Cerebellar cortex (tissue), 1 donor: ENCODE measurements around the gene PCDHGB6.
"Not testable (repeated sequence)": the region's sequence is repeated elsewhere in the genome, so short reads cannot be mapped to it uniquely, and the experiment has no call there.

Experiments
- DNase-seq: peaks from one replicate; pipeline ENCODE4 v3.0.0-alpha.2; 2015; ENCODE audit warnings: low spot score

Gene PCDHGB6

GRCh38 chr5:141388661-141389060, 19.2 kb upstream of the PCDHGB6 start:
- DNase-seq, result no peak

GRCh38 chr5:141389153-141390042, 18.4 kb upstream of the PCDHGB6 start:
- DNase-seq, result no peak

GRCh38 chr5:141392429-141393198, 15.2 kb upstream of the PCDHGB6 start, which contains the start of gene PCDHGA8:
PCDHGA8 (plus strand) TSS chr5:141392633; CDS start chr5:141392814, 181 bp downstream.
- no peak for DNase-seq

GRCh38 chr5:141393267-141393666, 14.6 kb upstream of the PCDHGB6 start:
- no peak for DNase-seq

GRCh38 chr5:141394401-141395187, 13.2 kb upstream of the PCDHGB6 start:
- not testable (repeated sequence) for DNase-seq

GRCh38 chr5:141397756-141398551, 9.9 kb upstream of the PCDHGB6 start, which contains the start of gene PCDHGB5:
PCDHGB5 (plus strand) TSS chr5:141397947; CDS start chr5:141398128, 181 bp downstream.
- DNase-seq, result not testable (repeated sequence)

GRCh38 chr5:141398608-141399007, 9.2 kb upstream of the PCDHGB6 start:
- no peak for DNase-seq

GRCh38 chr5:141399555-141400258, 8.1 kb upstream of the PCDHGB6 start:
- DNase-seq, result no peak

- peak; percentile 36 for DNase-seq
These were observed 5.1 kb upstream of the PCDHGB6 start, which contains the start of gene PCDHGA9 for GRCh38 chr5:141402553-141403243. PCDHGA9 (plus strand) TSS chr5:141402778; CDS start chr5:141402953, 175 bp downstream.

- DNase-seq, result no peak
These were observed 4.4 kb upstream of the PCDHGB6 start for GRCh38 chr5:141403387-141403786.

- DNase-seq, result no peak
These were observed 1.9 kb downstream of the PCDHGB6 start for GRCh38 chr5:141409598-141410306.

GRCh38 chr5:141411575-141411974, 3.8 kb downstream of the PCDHGB6 start:
- DNase-seq, result no peak

- DNase-seq, result peak; percentile 45
These were observed 5.2 kb downstream of the PCDHGB6 start, which contains the start of gene PCDHGA10 for GRCh38 chr5:141412854-141413539. PCDHGA10 (plus strand) TSS chr5:141412987; CDS start chr5:141413176, 189 bp downstream.

GRCh38 chr5:141413540-141414069, 5.8 kb downstream of the PCDHGB6 start:
- no peak for DNase-seq

GRCh38 chr5:141414548-141415274, 6.9 kb downstream of the PCDHGB6 start:
- not testable (repeated sequence) for DNase-seq

GRCh38 chr5:141415275-141415618, 7.4 kb downstream of the PCDHGB6 start:
- DNase-seq, result not testable (repeated sequence)

GRCh38 chr5:141417494-141418172, 9.8 kb downstream of the PCDHGB6 start, which contains the start of gene PCDHGB7:
PCDHGB7 (plus strand) TSS chr5:141417677; CDS start chr5:141417860, 183 bp downstream.
- DNase-seq, result peak; percentile 73
